Endothelial cell of umbilical vein (primary cell): ENCODE results near the gene MELTF. TPM values are rescaled to one million over a fixed set of nuclear protein-coding genes. Genes with fewer than 3 reads are reported as not detected.

ENCODE experiments used
- BruUV-seq: library from RNA; stranded (reverse); fragments of 400-500 nt; replicated peaks from 2 replicates; lab custom pipeline; 2021; lab: Mats Ljungman, UMichigan
- CTCF ChIA-PET: fragments of 300-600, 350-600 bp; sonication (Branson Sonifier 250); formaldehyde crosslinking; loops from one replicate; lab custom pipeline; 2021; ENCODE audit warnings: antibody characterized with exemption, inconsistent platforms; lab: Charles Lee
- POLR2A ChIA-PET: fragments of 300-600, 350-600 bp; sonication (Branson Sonifier 250); formaldehyde crosslinking; loops from one replicate; lab custom pipeline; 2021; ENCODE audit warnings: antibody characterized with exemption, inconsistent platforms; lab: Charles Lee
- DNase-seq: peaks from one replicate; pipeline ENCODE4 v3.0.0-alpha.2; 2011; ENCODE audit warnings: low read depth, low spot score
- FAIRE-seq: peaks from 2 replicates; lab custom pipeline; 2011; peaks lifted over from hg19 to GRCh38; lab: Jason Lieb, UNC
- H2AFZ ChIP-seq: 2 replicates; pipeline ENCODE4 v1.6.0; 2012; ENCODE audit warnings: low read depth, low read length, control low read depth, inconsistent platforms
- H3K27ac ChIP-seq: 2 replicates; pipeline ENCODE4 v1.5.1; 2011; ENCODE audit warnings: low read depth, mild to moderate bottlenecking, control low read depth, low read length, moderate library complexity; ENCODE audit not compliant: insufficient read depth
- H3K27me3 ChIP-seq, 2 experiments: 2 replicates each; pipeline versions ENCODE4 v1.6.0 to v1.6.1; 2011; ENCODE audit warnings: low read length in 2 of 2, mixed read lengths in 1 of 2; ENCODE audit not compliant: control insufficient read depth in 2 of 2, insufficient read depth in 2 of 2
- H3K36me3 ChIP-seq, 2 experiments: 2 replicates in 1 of 2; 3 replicates in 1 of 2; pipeline ENCODE4 v1.5.1; 2011; ENCODE audit warnings: low read length in 2 of 2, mild to moderate bottlenecking in 1 of 2, moderate library complexity in 1 of 2; ENCODE audit not compliant: control insufficient read depth in 2 of 2, insufficient read depth in 2 of 2; ENCODE audit errors: extremely low read depth in 1 of 2
- H3K4me1 ChIP-seq: 3 replicates; pipeline ENCODE4 v1.5.1; 2011; ENCODE audit warnings: mild to moderate bottlenecking, low read length; ENCODE audit not compliant: control insufficient read depth, insufficient read depth; ENCODE audit errors: extremely low read depth
- H3K4me2 ChIP-seq: 2 replicates; pipeline ENCODE4 v1.6.1; 2011; ENCODE audit warnings: low read length, control low read depth, mixed read lengths; ENCODE audit not compliant: insufficient read depth
- H3K4me3 ChIP-seq, 3 experiments: fragments of 200-600 bp in 1 of 3; sonication (generic), shearing (Covaris generic) in 1 of 3; replicated peaks in 1 of 3; 2 replicates each; pipeline ENCODE4 v1.5.1; 2011 to 2016; ENCODE audit warnings: control low read depth in 3 of 3, low read length in 3 of 3, mild to moderate bottlenecking in 2 of 3, inconsistent platforms in 1 of 3, low read depth in 1 of 3, moderate library complexity in 1 of 3; ENCODE audit not compliant: insufficient read depth in 1 of 3
- H3K79me2 ChIP-seq: 2 replicates; pipeline ENCODE4 v1.6.0; 2012; ENCODE audit warnings: low read length, inconsistent platforms; ENCODE audit not compliant: control insufficient read depth, insufficient read depth
- H3K9ac ChIP-seq: replicated peaks from 2 replicates; pipeline ENCODE3; 2011; ENCODE audit warnings: low read length, control low read depth; ENCODE audit not compliant: insufficient read depth; ENCODE audit errors: extremely low read depth
- H3K9me1 ChIP-seq: replicated peaks from 3 replicates; pipeline ENCODE4 v1.6.0; 2011; ENCODE audit warnings: mild to moderate bottlenecking, low read length; ENCODE audit not compliant: control insufficient read depth, insufficient read depth; ENCODE audit errors: extremely low read depth
- H3K9me3 ChIP-seq: replicated peaks from 2 replicates; pipeline ENCODE4 v1.5.1; 2012; ENCODE audit warnings: low read length, inconsistent platforms; ENCODE audit not compliant: control insufficient read depth, insufficient read depth
- H4K20me1 ChIP-seq: replicated peaks from 2 replicates; pipeline ENCODE3; 2011; ENCODE audit warnings: mild to moderate bottlenecking, low read length; ENCODE audit not compliant: control insufficient read depth, insufficient read depth; ENCODE audit errors: extremely low read depth
- CTCF ChIP-seq, 2 donors: IDR thresholded peaks; 1 replicate in 1 of 2; 2 replicates in 1 of 2; pipeline ENCODE4 v1.5.1; 2011; ENCODE audit warnings: low read length in 2 of 2, mild to moderate bottlenecking in 2 of 2, moderate library complexity in 2 of 2, control low read depth in 1 of 2, inconsistent platforms in 1 of 2, low read depth in 1 of 2; ENCODE audit not compliant: insufficient read depth in 1 of 2; ENCODE audit errors: extremely low read depth in 1 of 2
- EZH2 ChIP-seq: IDR thresholded peaks from 2 replicates; pipeline ENCODE4 v1.6.1; 2012; ENCODE audit warnings: borderline replicate concordance, low read depth, mild to moderate bottlenecking, moderate library complexity, low read length, inconsistent platforms; ENCODE audit not compliant: severe bottlenecking
- FOS ChIP-seq: IDR thresholded peaks from 2 replicates; pipeline ENCODE4 v1.6.1; 2011; ENCODE audit warnings: mild to moderate bottlenecking, low read length, moderate library complexity, borderline replicate concordance; ENCODE audit not compliant: insufficient read depth
- GATA2 ChIP-seq: IDR thresholded peaks from 2 replicates; pipeline ENCODE4 v1.7.0; 2011; ENCODE audit warnings: low read depth, mild to moderate bottlenecking, moderate library complexity, mixed read lengths, low read length; ENCODE audit not compliant: insufficient read length, insufficient read depth
- JUN ChIP-seq: IDR thresholded peaks from 2 replicates; pipeline ENCODE4 v1.6.1; 2011; ENCODE audit warnings: borderline replicate concordance, low read depth; ENCODE audit not compliant: insufficient read length, insufficient read depth
- MYC ChIP-seq: IDR thresholded peaks from one replicate; pipeline ENCODE4 v1.6.1; 2011; ENCODE audit warnings: mild to moderate bottlenecking, low read depth, low read length
- POLR2A ChIP-seq: IDR thresholded peaks from 2 replicates; pipeline ENCODE4 v1.6.1; 2012; ENCODE audit warnings: low read depth, mild to moderate bottlenecking, control low read depth, low read length
- POLR2AphosphoS5 ChIP-seq: IDR thresholded peaks from 2 replicates; pipeline ENCODE4 v1.6.1; 2012; ENCODE audit warnings: low read depth, mild to moderate bottlenecking, control low read depth, low read length, moderate library complexity; ENCODE audit not compliant: insufficient read depth
- dilution Hi-C: fragments of 300-500 bp; cut with MboI; formaldehyde crosslinking; loops from one replicate; pipeline ENCODE4 v1.15.0; 2019; ENCODE audit warnings: low sequenced_read_pairs; ENCODE audit not compliant: extremely low pct_ligation_motif_present
- intact Hi-C: fragments of 100-400 bp; cut with micrococcal nuclease; formaldehyde crosslinking; loops from one replicate; pipeline ENCODE4 v1.10.0; 2022
- polyA plus RNA-seq, 4 experiments: library from polyadenylated mRNA; depleted of rRNA in 3 of 4; stranded (reverse) in 3 of 4; unstranded in 1 of 4; fragments of >200 nt; gene quantifications; 2 replicates each; pipeline versions ENCODE4 v1.2.1 to v1.2.3, GENCODE V29; 2011 to 2012; ENCODE audit warnings: missing spikeins in 1 of 4
- total RNA-seq: library from RNA; stranded (reverse); gene quantifications from 2 replicates; pipeline ENCODE4 v1.2.3, GENCODE V29; 2021
- TF ChIP-seq, protein P1 (sequence below): IDR thresholded peaks from 2 replicates; pipeline ENCODE4 v1.6.1; 2011; ENCODE audit not compliant: insufficient read depth, insufficient read length

The MELTF gene
- total and polyA plus RNA-seq, 2 donors (not counting 3 experiments of a cell fraction or from before 2014, with no cell fraction given): 0.59 to 2.3 TPM

GRCh38 chr3:197027151-197027895, 2.3 kb downstream of the MELTF start:
- no TSS peak for BruUV-seq
- no peaks in the 10 kb centered on the region for H4K20me1 ChIP-seq
- no peaks in the 10 kb centered on the region for H3K9me3 ChIP-seq
- H3K27ac ChIP-seq: no peak overlapping the region
- ChIA-PET CTCF (interaction anchor here (0.7 to 4.9 kb wide), 3 partner anchors 11 to 25 kb away, joined by 3 to 40 read pairs (median 6); no protein-coding TSS in a partner anchor), POLR2A (no interaction called here)
- intact Hi-C loops: no loop called here
- no peaks in the 10 kb centered on the region for H3K9me1 ChIP-seq
- no peak overlapping the region for H2AFZ ChIP-seq
- peaks cover 9% of the 10 kb centered on the region for H3K4me1 ChIP-seq
- DNase-seq: no peak
- H3K4me2 ChIP-seq: no peak overlapping the region
- H3K36me3 ChIP-seq: no peaks in the 10 kb centered on the region
- no peaks in the 10 kb centered on the region for H3K79me2 ChIP-seq
- dilution Hi-C loops: no loop called here
- no peak overlapping the region for H3K9ac ChIP-seq
- FAIRE-seq: no peak
- H3K4me3 ChIP-seq: no peak overlapping the region
- peaks cover 6 to 10% of the 10 kb centered on the region in 2 experiments for H3K27me3 ChIP-seq
- TF ChIP-seq CTCF (IDR thresholded peaks at IDR 0.05; ENCODE audit: extremely low read depth in 1 of 2, insufficient read depth in 1 of 2, low read depth in 1 of 2, low read length in 2 of 2) (no peak), JUN (no peak), POLR2AphosphoS5 (no peak), FOS (no peak), POLR2A (no peak), EZH2 (no peak), MYC (no peak), GATA2 (no peak)
- TF ChIP-seq, protein P1, sequence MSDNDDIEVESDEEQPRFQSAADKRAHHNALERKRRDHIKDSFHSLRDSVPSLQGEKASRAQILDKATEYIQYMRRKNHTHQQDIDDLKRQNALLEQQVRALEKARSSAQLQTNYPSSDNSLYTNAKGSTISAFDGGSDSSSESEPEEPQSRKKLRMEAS: no peak
